Epithelial cell of esophagus (primary cell): ENCODE results near the gene NKAIN4.
A peak's percentile ranks its signal among the peaks of the same experiment; 100 is the strongest.

Experiments
- DNase-seq: peaks from one replicate; pipeline ENCODE4 v3.0.0; 2010; ENCODE audit warnings: low read depth
- H3K4me3 ChIP-seq: 2 replicates; pipeline ENCODE4 v1.5.1; 2011; ENCODE audit warnings: mild to moderate bottlenecking, low read length, control low read depth
- CTCF ChIP-seq: IDR thresholded peaks from 2 replicates; pipeline ENCODE4 v1.5.1; 2011; ENCODE audit warnings: low read depth, mild to moderate bottlenecking, low read length, control low read depth, inconsistent platforms; ENCODE audit not compliant: insufficient read depth; ENCODE audit errors: missing control alignments

NKAIN4 gene

DNA sequence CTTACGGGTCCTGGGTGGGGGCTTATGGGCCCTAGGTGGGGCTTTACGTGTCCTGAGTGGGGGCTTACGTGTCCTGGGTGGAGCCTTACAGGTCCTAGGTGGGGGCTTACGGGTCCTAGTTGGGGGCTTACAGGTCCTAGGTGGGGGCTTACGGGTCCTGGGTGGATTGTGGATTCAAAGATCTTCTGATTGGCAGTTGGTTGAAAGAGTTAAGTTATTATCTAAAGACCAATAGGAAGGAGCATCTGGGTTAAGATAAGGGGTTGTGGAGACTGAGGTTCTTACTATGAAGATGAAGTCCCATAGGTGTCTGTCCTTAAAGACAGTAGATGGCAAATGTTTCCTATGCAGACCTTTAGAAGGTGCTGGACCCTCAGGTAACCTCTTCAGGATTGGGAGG is 27.0 kb downstream of the NKAIN4 start:
- DNase-seq = no peak
- TF ChIP-seq CTCF = no peak
- H3K4me3 ChIP-seq = no peak overlapping the region

GRCh38 chr20:63226042-63226943 is 28.0 kb downstream of the NKAIN4 start:
- H3K4me3 ChIP-seq = no peak overlapping the region
- TF ChIP-seq CTCF = no peak
- DNase-seq = peak; percentile 35

- TF ChIP-seq CTCF = no peak
- DNase-seq = no peak
- no peak overlapping the region for H3K4me3 ChIP-seq
Measured at GRCh38 chr20:63225082-63225454, 29.2 kb downstream of the NKAIN4 start.

DNA sequence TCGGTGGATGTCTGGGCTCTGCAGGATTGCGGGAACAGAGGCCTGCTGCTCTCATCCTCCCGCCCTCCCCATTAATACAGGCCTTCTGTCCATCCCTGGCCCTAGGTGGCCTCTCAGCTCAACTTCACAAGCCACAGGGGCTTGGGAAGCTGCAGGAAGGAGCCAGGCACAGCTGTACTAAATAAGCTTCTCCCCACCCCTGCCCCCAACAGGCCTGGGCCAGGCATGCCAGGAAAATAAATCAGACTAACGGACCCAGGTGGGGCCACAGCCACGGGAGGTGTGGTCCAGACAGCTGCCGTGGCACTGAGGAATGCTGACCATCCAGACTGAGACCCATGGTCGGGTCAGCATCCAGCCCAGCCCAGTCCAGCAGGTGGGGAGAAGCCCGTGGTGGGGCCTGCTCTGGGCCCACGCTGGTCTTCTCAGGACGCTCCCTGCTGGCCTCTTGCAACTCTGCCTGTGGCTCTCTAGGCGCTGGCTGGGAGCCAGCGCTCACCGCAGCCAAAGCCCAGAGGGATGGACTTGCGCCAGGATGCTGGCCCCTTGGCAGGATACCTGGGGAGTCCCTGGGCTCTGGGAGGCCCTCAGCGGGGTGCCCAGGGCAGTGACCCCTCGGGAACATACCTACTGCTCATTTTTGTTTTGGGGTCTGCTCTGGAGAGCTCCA is 29.7 kb downstream of the NKAIN4 start:
- DNase-seq = peak; percentile 55
- peak; percentile 25 for TF ChIP-seq CTCF

GRCh38 chr20:63223826-63224207 is 30.4 kb downstream of the NKAIN4 start:
- DNase-seq = no peak
- TF ChIP-seq CTCF = no peak
- no peak overlapping the region for H3K4me3 ChIP-seq

More for the DNA sequence above, 29.7 kb downstream of the NKAIN4 start:
- H3K4me3 ChIP-seq = no peak overlapping the region

DNA sequence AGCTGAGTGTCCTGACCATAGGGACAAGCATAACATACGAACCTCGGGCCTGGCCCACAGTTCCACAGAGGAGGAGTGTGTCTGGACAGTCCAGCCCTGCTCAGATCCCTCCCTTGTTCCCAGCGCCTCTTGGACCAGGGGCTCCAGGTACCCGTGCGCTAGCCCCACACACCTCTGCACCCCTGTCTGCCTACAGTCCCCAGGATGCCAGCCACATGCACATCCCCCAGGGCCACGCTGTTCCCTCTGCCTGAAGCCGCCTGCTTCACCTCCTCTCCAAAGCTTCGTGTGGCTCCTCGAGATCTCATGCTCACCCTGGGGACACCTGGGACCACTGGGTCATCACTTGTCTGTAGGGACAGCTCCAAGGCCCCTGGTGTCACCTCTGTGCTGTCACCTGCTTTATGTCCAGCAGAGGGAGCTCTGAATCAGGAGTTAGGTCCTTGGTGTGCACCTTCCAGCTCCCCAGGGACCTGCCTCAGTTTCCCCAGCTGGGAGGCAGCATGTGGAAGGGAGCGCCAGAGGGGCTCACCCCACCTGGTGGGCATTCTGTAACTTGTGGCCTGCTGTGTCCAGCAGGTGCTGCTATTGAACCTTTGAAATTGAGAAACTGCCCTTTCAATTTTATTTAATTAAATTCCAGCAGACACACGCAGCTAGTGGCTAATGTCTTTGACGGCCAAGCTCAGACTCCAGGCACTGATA is 31.0 kb downstream of the NKAIN4 start:
- DNase-seq = peak; percentile 51
- TF ChIP-seq CTCF = peak; percentile 83
- H3K4me3 ChIP-seq = no peak overlapping the region
